ENCODE results near the gene SPRY4. TPM values are rescaled to one million over a fixed set of nuclear protein-coding genes. Genes with fewer than 3 reads are reported as not detected.
"Not testable (repeated sequence)": the region's sequence is repeated elsewhere in the genome, so short reads cannot be mapped to it uniquely, and the experiment has no call there.

SPRY4 gene
- total RNA-seq, 4 donors from 2014 or later, result 8.2 to 19.3 (median 15.7) TPM

DNA sequence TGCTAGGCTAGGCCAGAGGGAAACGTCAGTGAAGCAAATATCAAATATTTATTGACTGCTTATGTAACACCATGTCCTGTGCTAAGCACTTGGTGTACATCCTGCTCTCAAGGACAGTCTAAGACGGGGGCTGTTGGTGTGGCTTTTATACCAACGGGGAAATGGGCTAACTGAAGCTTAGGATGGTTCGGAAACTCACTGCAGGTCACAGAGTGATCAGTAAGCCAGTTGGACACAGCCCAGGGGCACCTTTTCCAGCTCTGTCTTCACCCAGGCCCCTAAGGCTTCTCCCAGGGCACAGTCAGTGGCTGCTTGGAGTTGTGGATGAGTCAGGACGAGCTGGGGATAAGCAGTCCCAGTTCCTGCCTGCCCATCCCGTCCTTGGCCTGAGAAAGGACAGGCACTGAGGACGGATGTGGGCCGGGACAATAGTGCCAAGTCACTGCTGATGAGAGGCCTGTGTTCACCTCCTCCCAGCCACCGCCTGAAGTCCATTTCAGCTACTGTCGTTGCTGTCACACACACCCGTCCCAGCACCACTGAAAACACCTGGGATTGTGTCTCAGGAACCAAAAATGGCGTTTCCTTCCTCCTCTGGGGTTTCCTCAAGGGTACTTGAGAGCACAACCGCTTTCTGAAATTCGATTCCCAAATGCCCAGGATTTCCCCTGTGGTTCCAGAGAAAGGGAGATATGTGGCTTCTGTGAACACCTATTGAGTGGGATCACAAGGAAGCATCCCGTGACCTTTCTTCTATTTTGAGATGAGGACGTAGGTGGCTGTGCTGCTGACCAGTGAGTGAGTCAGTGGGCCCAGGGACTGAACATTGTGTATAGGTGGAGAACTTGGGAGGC, 17.5 kb upstream of the SPRY4 start:
- H3K4me1 ChIP-seq, result no peaks in the 10 kb centered on the region
- H3K4me3 ChIP-seq, result no peak overlapping the region
- no peaks in the 10 kb centered on the region for H3K36me3 ChIP-seq
- WGBS, 2 donors (ENCODE audit: low coverage in 1 of 2), result 79% methylated on average over 4 to 16 of the region's 16 CpGs
- in situ Hi-C loops (cut with MboI; ENCODE audit: low pct_ligation_motif_present in 1 of 4, low pct_unique_long_range_greater_than_20kb in 1 of 4, low sequenced_read_pairs in 3 of 4), result loop anchor here in 1 of 4 donors (25.0 kb wide), 1 partner anchor 330 kb away; the partner anchor contains the start of gene GNPDA1
- H3K27ac ChIP-seq, result no peak overlapping the region
- H3K27me3 ChIP-seq, result no peaks in the 10 kb centered on the region
- TF ChIP-seq EP300 (IDR thresholded peaks at IDR 0.05; ENCODE audit: low read depth), result no peak
- TF ChIP-seq, protein P1, sequence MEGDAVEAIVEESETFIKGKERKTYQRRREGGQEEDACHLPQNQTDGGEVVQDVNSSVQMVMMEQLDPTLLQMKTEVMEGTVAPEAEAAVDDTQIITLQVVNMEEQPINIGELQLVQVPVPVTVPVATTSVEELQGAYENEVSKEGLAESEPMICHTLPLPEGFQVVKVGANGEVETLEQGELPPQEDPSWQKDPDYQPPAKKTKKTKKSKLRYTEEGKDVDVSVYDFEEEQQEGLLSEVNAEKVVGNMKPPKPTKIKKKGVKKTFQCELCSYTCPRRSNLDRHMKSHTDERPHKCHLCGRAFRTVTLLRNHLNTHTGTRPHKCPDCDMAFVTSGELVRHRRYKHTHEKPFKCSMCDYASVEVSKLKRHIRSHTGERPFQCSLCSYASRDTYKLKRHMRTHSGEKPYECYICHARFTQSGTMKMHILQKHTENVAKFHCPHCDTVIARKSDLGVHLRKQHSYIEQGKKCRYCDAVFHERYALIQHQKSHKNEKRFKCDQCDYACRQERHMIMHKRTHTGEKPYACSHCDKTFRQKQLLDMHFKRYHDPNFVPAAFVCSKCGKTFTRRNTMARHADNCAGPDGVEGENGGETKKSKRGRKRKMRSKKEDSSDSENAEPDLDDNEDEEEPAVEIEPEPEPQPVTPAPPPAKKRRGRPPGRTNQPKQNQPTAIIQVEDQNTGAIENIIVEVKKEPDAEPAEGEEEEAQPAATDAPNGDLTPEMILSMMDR (IDR thresholded peaks at IDR 0.05), result no peak
- TF ChIP-seq POLR2AphosphoS5 (IDR thresholded peaks at IDR 0.05), result no peak
- no peak for TF ChIP-seq POLR2A (IDR thresholded peaks at IDR 0.05)
- DNase-seq, result no peak
- H3K9me3 ChIP-seq, result peaks cover 11 to 12% of the 10 kb centered on the region in 2 donors
- intact Hi-C loops (cut with DNase I; ENCODE audit: low total_unique reads), result no loop called here

DNA sequence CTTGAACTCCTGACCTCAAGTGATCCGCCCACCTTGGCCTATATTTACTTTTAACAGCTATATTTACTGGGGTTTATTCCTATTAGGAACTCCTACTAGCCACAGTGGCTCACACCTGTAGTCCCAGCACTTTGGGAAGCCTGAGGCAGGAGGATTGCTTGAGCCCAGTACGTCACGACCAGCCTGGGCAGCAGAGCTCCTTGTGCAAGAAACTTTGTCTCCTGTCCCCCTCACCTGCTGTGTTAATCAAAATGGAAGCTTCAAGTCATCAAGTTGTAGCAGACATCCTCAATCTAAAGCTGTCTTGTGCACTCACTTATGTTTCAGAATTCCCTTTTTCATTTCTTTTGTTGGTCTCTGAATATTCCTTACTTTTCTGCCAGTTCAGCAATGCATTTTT, 15.0 kb upstream of the SPRY4 start:
- H3K4me1 ChIP-seq, result no peaks in the 10 kb centered on the region
- H3K4me3 ChIP-seq, result no peak overlapping the region
- H3K9me3 ChIP-seq, result peaks cover 4% of the 10 kb centered on the region in 2 donors
- TF ChIP-seq POLR2A (IDR thresholded peaks at IDR 0.05) (no peak), POLR2AphosphoS5 (IDR thresholded peaks at IDR 0.05) (no peak), EP300 (IDR thresholded peaks at IDR 0.05; ENCODE audit: low read depth) (no peak)
- TF ChIP-seq, protein P1 (IDR thresholded peaks at IDR 0.05), result no peak
- H3K36me3 ChIP-seq, result no peaks in the 10 kb centered on the region
- DNase-seq, result no peak
- intact Hi-C loops (cut with DNase I; ENCODE audit: low total_unique reads) (no loop called here), in situ Hi-C loops (cut with MboI; ENCODE audit: low pct_ligation_motif_present in 1 of 4, low pct_unique_long_range_greater_than_20kb in 1 of 4, low sequenced_read_pairs in 3 of 4) (loop anchor here in 1 of 4 donors (25.0 kb wide), 1 partner anchor 327 kb away; the partner anchor contains the start of gene GNPDA1)
- H3K27me3 ChIP-seq, result no peaks in the 10 kb centered on the region
- WGBS, 2 donors (ENCODE audit: low coverage in 1 of 2), result 80% methylated on average over 3 of the region's 3 CpGs; no CpG with 5 or more reads in 1 of the 2 donors
- H3K27ac ChIP-seq, result no peak overlapping the region

GRCh38 chr5:142334538-142334937, 9.7 kb upstream of the SPRY4 start:
- in situ Hi-C loops (cut with MboI; ENCODE audit: low pct_ligation_motif_present in 1 of 4, low pct_unique_long_range_greater_than_20kb in 1 of 4, low sequenced_read_pairs in 3 of 4) (loop anchor here in 1 of 4 donors (25.0 kb wide), 1 partner anchor 322 kb away; the partner anchor contains the start of gene GNPDA1), intact Hi-C loops (cut with DNase I; ENCODE audit: low total_unique reads) (no loop called here)
- TF ChIP-seq POLR2A (IDR thresholded peaks at IDR 0.05) (no peak), EP300 (IDR thresholded peaks at IDR 0.05; ENCODE audit: low read depth) (no peak), POLR2AphosphoS5 (IDR thresholded peaks at IDR 0.05) (no peak)
- TF ChIP-seq, protein P1 (IDR thresholded peaks at IDR 0.05), result no peak
- Histone ChIP-seq H3K27me3 (no peaks in the 10 kb centered on the region), H3K27ac (no peak overlapping the region), H3K9me3 (no peaks in the 10 kb centered on the region), H3K4me1 (no peaks in the 10 kb centered on the region), H3K36me3 (no peaks in the 10 kb centered on the region), H3K4me3 (no peak overlapping the region)
- no peak for DNase-seq

DNA sequence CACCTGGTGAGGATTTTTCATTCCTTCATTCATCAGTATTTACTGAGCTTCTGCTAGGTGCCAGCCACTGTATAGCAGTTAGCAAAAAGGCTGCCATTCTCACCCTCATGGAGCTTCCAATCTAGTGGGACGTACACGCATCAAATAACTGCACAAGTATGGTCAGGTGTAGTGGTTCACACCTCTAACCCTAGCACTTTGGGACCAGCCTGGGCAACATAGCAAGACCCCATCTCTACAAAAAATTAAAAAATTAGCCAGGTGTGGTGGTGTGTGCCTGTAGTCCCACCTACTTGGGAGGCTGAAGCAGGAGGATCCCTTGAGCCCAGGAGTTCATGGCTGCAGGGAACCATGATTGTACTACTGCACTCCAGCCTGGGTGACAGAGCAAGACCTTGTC, 8.9 kb upstream of the SPRY4 start:
- DNase-seq; H3K36me3 ChIP-seq; H3K27ac ChIP-seq; H3K4me1 ChIP-seq; H3K27me3 ChIP-seq; intact Hi-C loops (cut with DNase I; ENCODE audit: low total_unique reads); H3K4me3 ChIP-seq; H3K9me3 ChIP-seq: not testable (repeated sequence)
- WGBS, 2 donors (ENCODE audit: low coverage in 1 of 2), result 93 to 94% methylated on average over 2 of the region's 2 CpGs
- in situ Hi-C loops (cut with MboI; ENCODE audit: low pct_ligation_motif_present in 1 of 4, low pct_unique_long_range_greater_than_20kb in 1 of 4, low sequenced_read_pairs in 3 of 4), result loop anchor here in 1 of 4 donors (25.0 kb wide), 1 partner anchor 321 kb away; the partner anchor contains the start of gene GNPDA1
